T follicular helper cell (primary cell): ENCODE results near the gene CAGE1.
"Not testable (repeated sequence)": the region's sequence is repeated elsewhere in the genome, so short reads cannot be mapped to it uniquely, and the experiment has no call there.

ENCODE experiments used
- DNase-seq: peaks from one replicate; pipeline ENCODE4 v3.0.0-alpha.2; 2020; ENCODE audit warnings: low read depth

CAGE1 gene

GRCh38 chr6:7409740-7410139 is 20.2 kb upstream of the CAGE1 start:
- DNase-seq: no peak

DNA sequence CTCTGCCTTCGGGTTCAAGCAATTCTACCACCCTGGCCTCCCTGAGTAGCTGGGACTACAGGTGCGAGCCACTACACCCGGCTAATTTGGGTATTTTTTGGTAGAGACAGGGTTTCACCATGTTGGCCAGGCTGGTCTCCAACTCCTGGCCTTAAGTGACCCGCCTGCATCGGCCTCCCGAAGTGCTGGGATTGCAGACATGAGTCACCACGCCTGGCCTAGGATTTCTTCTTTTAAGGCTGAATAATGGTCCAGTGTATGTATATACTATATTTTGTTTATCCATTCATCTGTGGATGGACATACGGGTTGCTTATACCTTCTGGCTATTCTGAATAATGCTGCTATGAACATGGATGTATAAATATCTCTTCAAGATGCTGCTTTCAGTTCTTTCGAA is 17.2 kb upstream of the CAGE1 start:
- DNase-seq: no peak

DNA sequence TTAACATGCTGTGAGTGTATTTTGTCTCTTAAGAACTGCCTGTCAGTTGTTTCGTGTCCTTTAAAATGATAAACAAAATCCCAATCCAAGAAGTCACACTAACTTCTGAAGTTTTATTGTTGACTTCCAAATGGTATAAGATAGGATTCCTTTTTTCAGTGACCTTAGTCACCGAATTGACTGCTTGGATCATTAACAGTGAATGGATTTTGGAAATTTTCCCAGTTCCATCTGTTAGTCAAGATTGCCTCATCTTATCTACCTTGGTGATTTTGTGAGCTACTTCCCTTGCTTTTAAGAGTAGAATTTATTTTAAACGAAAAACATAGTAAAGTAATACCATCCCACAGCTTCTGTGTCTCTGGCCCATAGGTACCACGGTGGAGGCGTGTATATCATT is 15.0 kb upstream of the CAGE1 start:
- DNase-seq: no peak

DNA sequence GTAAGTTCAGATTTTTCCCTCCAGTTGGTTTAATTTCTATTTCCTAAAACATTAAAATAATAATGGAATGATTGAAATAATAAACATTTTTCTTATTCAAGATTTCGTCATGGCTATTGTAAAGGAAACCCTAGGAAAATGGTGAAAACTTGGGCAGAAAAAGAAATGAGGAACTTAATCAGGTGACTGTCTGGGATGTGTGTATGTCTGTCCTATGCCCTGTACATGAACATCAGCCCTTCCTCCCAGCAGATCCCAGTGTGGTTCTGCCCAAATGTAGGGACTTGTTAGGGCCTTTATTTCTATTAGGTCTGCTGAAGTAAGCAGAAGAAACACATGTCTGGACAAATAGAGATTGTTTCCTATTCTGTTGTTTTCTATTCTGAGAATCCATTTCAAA is 13.2 kb upstream of the CAGE1 start:
- DNase-seq: no peak

DNA sequence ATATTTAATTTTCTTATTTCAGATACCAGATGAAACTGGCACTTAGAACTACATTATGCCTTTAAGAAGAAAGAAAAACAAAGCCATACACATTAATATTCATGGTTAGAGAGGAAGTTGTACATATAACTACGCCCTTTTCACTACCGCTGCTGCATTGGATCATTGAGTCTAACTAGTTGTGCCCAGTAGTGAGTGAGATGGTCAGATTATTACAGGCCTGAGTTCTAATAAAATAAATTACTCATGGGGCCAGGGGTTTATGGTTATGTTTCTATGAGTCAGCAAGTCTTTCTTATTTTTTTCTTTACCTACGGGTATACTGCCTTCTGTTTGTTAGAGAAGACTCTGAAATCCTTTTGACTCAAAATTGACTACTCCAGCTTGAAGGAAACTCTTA is 11.5 kb upstream of the CAGE1 start:
- DNase-seq: no peak

GRCh38 chr6:7392402-7392801 is 2.9 kb upstream of the CAGE1 start:
- no peak for DNase-seq

- no peak for DNase-seq
Measured at GRCh38 chr6:7391151-7391550, 1.6 kb upstream of the CAGE1 start.

DNA sequence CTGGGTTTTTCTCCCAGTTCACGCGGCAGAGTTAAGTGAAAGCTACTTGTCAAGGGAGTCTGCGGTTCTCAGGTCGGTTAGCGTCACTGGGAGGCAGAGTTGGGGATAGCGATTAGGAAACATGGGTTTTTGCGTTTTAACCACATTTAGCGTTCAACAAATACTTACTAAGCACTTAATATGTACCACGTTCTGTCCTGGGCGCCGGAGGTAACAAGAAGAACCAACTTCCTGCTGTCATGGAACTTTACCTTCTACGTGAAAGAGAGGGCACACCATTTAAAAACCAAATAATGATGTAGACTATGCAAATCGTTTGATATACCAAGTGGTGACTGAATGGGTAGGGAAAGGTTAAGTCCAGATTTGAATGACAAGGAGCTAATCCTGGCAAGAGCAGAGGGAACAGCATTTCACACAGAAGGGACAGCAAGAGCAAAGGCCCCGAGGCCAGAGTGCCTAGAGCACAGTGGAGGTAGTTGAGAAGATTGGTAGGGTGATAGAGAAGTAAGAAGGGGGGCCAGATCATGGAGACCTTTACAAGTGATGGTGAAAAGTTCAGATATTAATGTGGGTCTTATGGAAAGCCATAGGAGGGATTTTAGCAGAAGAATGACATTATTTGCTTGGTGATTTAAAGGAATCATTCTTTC is 810 bp upstream of the CAGE1 start:
- DNase-seq: no peak

GRCh38 chr6:7389162-7389450 is 436 bp downstream of the CAGE1 start:
- no peak for DNase-seq

DNA sequence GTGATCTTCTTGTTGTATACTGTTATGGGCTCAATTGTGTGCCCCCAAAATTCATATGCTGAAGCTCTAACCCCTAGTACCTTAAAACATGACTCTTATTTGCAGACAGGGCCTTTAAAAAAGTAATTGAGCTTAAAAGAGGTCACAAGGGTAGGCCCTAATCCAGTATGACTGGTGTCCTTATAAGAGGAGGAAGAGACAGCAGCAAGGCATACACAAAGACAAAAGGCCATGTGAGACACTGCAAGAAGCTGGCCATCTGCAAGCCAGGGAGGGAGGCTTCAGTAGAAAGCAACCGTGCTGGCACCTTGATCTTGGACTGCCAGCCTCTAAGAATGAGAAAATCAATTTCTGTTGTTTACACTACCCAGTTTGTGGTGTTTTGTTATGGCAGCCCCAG is 8.4 kb downstream of the CAGE1 start:
- no peak for DNase-seq

GRCh38 chr6:7378740-7379139 is 10.8 kb downstream of the CAGE1 start:
- no peak for DNase-seq

DNA sequence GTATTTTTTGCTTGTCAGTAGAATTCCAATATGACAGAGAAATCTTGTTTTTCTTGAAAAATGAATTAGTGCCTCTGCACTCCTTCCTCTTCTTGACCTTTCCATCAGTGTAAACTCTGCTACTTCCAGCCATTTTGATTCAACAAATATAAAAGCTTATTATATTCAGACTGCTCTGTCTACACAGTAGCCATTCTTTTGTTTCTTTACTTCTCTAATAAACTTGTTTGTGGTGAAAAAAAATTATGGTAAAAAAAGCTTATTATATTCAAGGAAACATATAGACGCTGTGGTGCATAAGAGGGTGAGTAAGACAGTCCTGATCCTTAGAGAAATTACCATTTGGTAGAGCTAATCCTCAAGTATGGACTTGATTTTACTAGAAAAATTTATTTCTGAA is 11.6 kb downstream of the CAGE1 start:
- DNase-seq: no peak

DNA sequence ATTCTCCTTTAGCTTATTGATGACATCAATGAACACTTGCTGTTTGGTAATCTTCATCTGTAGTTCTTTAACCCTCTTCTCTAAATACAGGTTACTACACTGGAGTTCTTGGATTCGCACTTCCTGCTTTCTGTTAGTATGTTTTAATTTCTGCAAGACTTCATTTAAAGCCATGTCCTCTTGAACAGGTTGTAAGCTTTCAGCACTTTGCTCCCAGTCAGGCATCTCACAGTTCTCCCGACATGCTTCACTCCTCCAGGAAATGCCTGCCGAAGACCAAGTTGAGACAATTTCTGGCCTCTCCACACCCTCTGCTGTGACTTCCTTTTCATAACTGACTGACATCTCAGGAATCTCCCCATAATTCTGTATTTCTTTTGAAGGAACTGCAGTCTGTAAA is 15.8 kb downstream of the CAGE1 start:
- no peak for DNase-seq

DNA sequence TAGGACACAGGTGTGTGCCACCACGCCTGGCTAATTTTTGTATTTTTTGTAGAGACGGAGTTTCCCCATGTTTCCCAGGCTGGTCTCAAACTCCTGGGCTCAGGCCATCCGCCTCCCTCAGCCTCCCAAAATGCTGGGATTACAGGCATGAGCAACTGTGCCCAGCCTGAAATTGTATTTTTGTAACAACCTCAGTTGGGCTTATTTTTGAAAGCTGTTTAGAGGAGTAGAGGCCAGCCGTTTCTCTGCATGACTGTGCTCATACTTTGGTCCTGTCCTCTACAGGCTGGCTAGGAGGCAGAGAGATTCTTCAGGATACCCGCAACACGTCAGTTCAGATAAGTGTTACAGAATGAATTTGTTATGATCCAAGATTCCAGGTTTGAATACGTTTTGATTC is 22.1 kb downstream of the CAGE1 start:
- no peak for DNase-seq

DNA sequence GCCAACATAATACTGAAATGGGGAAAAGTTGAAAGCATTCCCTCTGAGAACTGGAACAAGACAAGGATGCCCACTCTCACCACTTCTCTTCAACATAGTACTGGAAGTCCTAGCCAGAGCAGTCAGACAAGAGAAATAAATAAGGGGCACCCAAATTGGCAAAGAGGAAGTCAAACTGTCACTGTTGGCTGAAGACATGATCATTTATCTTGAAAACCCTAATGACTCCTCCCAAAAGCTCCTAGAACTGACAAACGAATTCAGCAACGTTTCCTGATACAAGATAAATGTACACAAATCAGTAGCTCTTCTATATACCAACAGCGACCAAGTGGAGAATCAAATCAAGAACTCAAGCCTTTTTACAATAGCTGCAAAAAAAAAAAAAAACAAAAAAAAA is 37.6 kb downstream of the CAGE1 start:
- DNase-seq: not testable (repeated sequence)

DNA sequence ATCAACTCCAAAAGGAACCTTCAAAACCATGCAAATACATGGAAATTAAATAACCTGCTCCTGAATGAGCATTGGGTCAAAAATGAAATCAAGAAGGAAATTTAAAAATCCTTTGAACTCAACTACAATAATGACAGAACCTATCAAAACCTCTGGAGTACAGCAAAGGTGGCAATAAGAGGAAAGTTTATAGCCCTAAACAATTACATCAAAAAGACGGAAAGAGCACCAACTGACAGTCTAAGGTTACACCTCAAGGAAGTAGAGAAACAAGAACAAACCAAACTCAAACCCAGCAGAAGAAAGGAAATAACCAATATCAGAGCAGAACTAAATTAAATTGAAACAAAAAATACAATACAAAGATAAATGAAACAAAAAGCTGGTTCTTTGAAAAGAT is 39.0 kb downstream of the CAGE1 start:
- not testable (repeated sequence) for DNase-seq

DNA sequence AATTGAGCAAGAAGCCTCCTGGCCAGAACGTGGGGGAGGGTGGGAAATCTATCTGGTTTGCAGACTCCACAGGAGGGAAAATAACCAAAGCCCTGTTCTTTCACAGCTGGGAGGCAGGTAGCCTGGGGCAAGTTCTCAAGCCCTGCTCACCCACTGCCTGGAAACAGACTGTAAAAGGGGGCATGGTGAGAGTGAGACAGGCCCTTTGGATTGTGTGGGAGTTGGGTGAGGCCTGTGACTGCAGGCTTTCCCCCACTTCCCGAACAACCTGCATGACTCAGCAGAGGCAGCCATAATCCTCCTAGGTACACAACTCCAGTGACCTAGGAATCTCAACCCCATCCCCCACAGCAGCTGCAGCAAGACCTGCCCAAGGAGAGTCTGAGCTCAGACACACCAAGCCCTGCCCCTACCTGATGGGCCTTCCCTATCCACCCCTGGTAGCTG is 42.0 kb downstream of the CAGE1 start:
- DNase-seq: not testable (repeated sequence)

- DNase-seq: not testable (repeated sequence)
Measured at GRCh38 chr6:7344773-7345450, 44.6 kb downstream of the CAGE1 start.

GRCh38 chr6:7343546-7344475 is 45.7 kb downstream of the CAGE1 start:
- DNase-seq: no peak

GRCh38 chr6:7341989-7342742 is 47.4 kb downstream of the CAGE1 start:
- DNase-seq: no peak

- no peak for DNase-seq
Measured at GRCh38 chr6:7341271-7341670, 48.3 kb downstream of the CAGE1 start.

DNA sequence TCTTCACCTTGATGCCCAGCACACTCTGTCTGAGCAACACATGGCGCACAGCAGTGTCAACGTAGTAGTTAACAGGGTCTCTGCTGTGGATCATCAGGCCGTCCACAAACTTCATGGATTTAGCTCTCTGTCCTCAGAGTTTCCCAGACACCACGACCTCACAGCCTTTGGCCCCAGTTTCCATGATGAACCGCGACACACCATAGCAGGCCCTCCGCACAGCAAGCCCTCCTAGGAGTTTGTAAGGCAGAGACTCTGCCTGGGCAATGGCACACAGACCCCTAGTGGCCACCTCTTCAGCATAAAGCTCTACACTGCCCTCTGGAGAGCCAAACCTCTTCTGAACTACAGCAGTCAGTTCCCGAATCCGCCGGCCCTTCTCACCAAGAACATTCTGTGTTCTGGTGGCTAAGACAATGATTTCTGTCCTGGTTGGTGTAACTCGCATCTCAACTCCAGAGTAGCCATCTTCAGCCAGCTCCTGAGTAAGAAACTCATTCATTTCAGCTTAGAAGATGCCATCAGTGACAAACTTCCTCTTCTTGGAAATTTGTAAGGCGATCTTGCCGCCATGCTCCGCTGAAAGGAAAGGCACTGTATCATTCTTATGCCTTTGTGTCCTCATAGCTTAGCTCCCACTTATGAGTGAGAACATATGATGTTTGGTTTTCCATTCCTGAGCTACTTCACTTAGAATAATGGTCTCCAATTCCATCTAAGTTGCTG is 50.4 kb downstream of the CAGE1 start:
- DNase-seq: not testable (repeated sequence)
